ENCODE data around the gene PTGER4.

DNA sequence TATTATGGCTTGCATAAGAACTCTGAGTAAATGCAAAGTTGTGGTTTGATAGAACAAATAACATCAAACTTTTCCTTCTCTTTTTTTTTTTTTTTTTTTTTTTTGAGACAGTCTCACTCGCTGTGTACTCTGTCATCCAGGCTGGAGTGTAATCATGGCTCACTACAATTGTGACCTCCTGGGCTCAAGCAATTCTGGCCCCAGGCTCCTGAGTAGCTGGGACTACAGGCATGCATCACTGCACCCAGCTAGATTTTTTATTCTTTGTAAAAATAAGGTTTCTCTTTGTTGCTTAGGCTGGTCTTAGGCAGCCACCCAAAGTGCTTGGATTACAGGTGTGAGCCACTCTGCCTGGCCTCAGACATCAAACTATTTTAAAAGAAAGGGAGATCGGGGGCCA is 19.0 kb upstream of the PTGER4 start:
- TF ChIP-seq, protein P1, sequence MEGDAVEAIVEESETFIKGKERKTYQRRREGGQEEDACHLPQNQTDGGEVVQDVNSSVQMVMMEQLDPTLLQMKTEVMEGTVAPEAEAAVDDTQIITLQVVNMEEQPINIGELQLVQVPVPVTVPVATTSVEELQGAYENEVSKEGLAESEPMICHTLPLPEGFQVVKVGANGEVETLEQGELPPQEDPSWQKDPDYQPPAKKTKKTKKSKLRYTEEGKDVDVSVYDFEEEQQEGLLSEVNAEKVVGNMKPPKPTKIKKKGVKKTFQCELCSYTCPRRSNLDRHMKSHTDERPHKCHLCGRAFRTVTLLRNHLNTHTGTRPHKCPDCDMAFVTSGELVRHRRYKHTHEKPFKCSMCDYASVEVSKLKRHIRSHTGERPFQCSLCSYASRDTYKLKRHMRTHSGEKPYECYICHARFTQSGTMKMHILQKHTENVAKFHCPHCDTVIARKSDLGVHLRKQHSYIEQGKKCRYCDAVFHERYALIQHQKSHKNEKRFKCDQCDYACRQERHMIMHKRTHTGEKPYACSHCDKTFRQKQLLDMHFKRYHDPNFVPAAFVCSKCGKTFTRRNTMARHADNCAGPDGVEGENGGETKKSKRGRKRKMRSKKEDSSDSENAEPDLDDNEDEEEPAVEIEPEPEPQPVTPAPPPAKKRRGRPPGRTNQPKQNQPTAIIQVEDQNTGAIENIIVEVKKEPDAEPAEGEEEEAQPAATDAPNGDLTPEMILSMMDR (IDR thresholded peaks at IDR 0.05): no peak
- no peak for TF ChIP-seq POLR2A (IDR thresholded peaks at IDR 0.05)
